ENCODE data around the gene NOXA1. TPM values are rescaled to one million over a fixed set of nuclear protein-coding genes. Genes with fewer than 3 reads are reported as not detected.

Gene NOXA1
- polyA plus RNA-seq, 3 donors, result 1.3 to 9.4 (median 1.6) TPM

- no peak overlapping the region for H3K4me3 ChIP-seq (replicated peaks in 1 of 3; ENCODE audit: low read depth in 2 of 3, low read length in 3 of 3)
- no peak for DNase-seq
- no peaks in the 10 kb centered on the region for H4K20me1 ChIP-seq (ENCODE audit: insufficient read depth, low read length)
- WGBS (ENCODE audit: insufficient coverage), result 92% methylated on average over 30 of the region's 42 CpGs
- H3K9ac ChIP-seq (ENCODE audit: insufficient read depth, low read length, poor library complexity, severe bottlenecking), result no peak overlapping the region
- Mint-ChIP-seq H3K27me3 (ENCODE audit: low read depth in 3 of 3) (peaks cover 0 to 3% (median 0%) of the 10 kb centered on the region in 3 donors), H3K36me3 (peaks cover 2 to 17% of the 10 kb centered on the region in 2 donors), H3K4me1 (peaks cover 4% of the 10 kb centered on the region), H3K27ac (peak overlapping the region in 4 of 7 donors; percentile 50 to 85 (median 67)), H3K9me3 (no peaks in the 10 kb centered on the region), H3K4me3 (no peak overlapping the region)
- H3K79me2 ChIP-seq (ENCODE audit: insufficient read depth, low read length), result no peaks in the 10 kb centered on the region
- TF ChIP-seq, protein P1, sequence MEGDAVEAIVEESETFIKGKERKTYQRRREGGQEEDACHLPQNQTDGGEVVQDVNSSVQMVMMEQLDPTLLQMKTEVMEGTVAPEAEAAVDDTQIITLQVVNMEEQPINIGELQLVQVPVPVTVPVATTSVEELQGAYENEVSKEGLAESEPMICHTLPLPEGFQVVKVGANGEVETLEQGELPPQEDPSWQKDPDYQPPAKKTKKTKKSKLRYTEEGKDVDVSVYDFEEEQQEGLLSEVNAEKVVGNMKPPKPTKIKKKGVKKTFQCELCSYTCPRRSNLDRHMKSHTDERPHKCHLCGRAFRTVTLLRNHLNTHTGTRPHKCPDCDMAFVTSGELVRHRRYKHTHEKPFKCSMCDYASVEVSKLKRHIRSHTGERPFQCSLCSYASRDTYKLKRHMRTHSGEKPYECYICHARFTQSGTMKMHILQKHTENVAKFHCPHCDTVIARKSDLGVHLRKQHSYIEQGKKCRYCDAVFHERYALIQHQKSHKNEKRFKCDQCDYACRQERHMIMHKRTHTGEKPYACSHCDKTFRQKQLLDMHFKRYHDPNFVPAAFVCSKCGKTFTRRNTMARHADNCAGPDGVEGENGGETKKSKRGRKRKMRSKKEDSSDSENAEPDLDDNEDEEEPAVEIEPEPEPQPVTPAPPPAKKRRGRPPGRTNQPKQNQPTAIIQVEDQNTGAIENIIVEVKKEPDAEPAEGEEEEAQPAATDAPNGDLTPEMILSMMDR (IDR thresholded peaks at IDR 0.05), result no peak
- H3K9me3 ChIP-seq (replicated peaks in 1 of 2; ENCODE audit: control insufficient read depth in 1 of 2, insufficient read depth in 1 of 2, low read length in 2 of 2), result no peaks in the 10 kb centered on the region
- no peak overlapping the region for H2AFZ ChIP-seq (ENCODE audit: insufficient read depth, low read depth, low read length, poor library complexity, severe bottlenecking)
- H3K36me3 ChIP-seq (replicated peaks in 1 of 2; ENCODE audit: control insufficient read depth in 1 of 2, insufficient read depth in 2 of 2, low read length in 2 of 2), result peaks cover 5 to 11% of the 10 kb centered on the region in 2 donors
- H3K27me3 ChIP-seq (ENCODE audit: control insufficient read depth in 2 of 2, insufficient read depth in 2 of 2, low read length in 2 of 2), result no peaks in the 10 kb centered on the region
- intact Hi-C loops (cut with micrococcal nuclease), result no loop called here
- H3K27ac ChIP-seq (ENCODE audit: low read depth in 1 of 2, low read length in 2 of 2), result no peak overlapping the region
- no peaks in the 10 kb centered on the region for H3K4me1 ChIP-seq (ENCODE audit: control insufficient read depth in 1 of 2, insufficient read depth in 2 of 2, low read length in 2 of 2)
- no peak overlapping the region for H3K4me2 ChIP-seq (replicated peaks; ENCODE audit: extremely low read depth, low read length, poor library complexity, severe bottlenecking)
Observed at GRCh38 chr9:137390553-137391410, 32.4 kb upstream of the NOXA1 start.

DNA sequence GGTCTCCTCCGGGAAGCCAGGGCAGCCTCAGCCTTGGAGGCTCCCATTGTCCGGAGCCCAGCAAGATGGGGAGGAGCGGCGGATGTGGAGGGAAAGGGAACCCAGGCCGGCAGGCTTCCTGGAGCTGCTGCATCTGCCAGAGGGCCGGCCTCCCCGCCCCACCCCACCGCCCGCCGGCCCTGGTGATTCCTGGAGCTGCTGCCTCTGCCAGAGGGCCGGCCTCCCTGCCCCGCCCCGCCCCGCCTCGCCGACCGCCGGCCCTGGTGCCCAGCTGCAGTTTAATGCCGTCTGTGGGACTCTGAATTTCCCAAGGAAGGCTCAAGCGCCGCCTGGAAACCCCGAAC is 31.8 kb upstream of the NOXA1 start:
- TF ChIP-seq, protein P1 (IDR thresholded peaks at IDR 0.05), result no peak
- Histone ChIP-seq H3K9me3 (replicated peaks in 1 of 2; ENCODE audit: control insufficient read depth in 1 of 2, insufficient read depth in 1 of 2, low read length in 2 of 2) (no peaks in the 10 kb centered on the region), H3K4me1 (ENCODE audit: control insufficient read depth in 1 of 2, insufficient read depth in 2 of 2, low read length in 2 of 2) (no peaks in the 10 kb centered on the region), H3K27ac (ENCODE audit: low read depth in 1 of 2, low read length in 2 of 2) (no peak overlapping the region), H4K20me1 (ENCODE audit: insufficient read depth, low read length) (no peaks in the 10 kb centered on the region), H3K79me2 (ENCODE audit: insufficient read depth, low read length) (no peaks in the 10 kb centered on the region), H3K27me3 (ENCODE audit: control insufficient read depth in 2 of 2, insufficient read depth in 2 of 2, low read length in 2 of 2) (no peaks in the 10 kb centered on the region), H2AFZ (ENCODE audit: insufficient read depth, low read depth, low read length, poor library complexity, severe bottlenecking) (no peak overlapping the region), H3K4me2 (replicated peaks; ENCODE audit: extremely low read depth, low read length, poor library complexity, severe bottlenecking) (no peak overlapping the region), H3K36me3 (replicated peaks in 1 of 2; ENCODE audit: control insufficient read depth in 1 of 2, insufficient read depth in 2 of 2, low read length in 2 of 2) (peaks cover 5 to 11% of the 10 kb centered on the region in 2 donors), H3K9ac (ENCODE audit: insufficient read depth, low read length, poor library complexity, severe bottlenecking) (no peak overlapping the region), H3K4me3 (replicated peaks in 1 of 3; ENCODE audit: low read depth in 2 of 3, low read length in 3 of 3) (no peak overlapping the region)
- no peaks in the 10 kb centered on the region for H3K9me3 Mint-ChIP-seq
- peaks cover 2 to 17% of the 10 kb centered on the region in 2 donors for H3K36me3 Mint-ChIP-seq
- peaks cover 4% of the 10 kb centered on the region for H3K4me1 Mint-ChIP-seq
- H3K4me3 Mint-ChIP-seq, result no peak overlapping the region
- no peak overlapping the region for H3K27ac Mint-ChIP-seq
- intact Hi-C loops (cut with micrococcal nuclease), result no loop called here
- peaks cover 0 to 3% (median 0%) of the 10 kb centered on the region in 3 donors for H3K27me3 Mint-ChIP-seq (ENCODE audit: low read depth in 3 of 3)
- no peak for DNase-seq
- 93% methylated on average over 20 of the region's 22 CpGs for WGBS (ENCODE audit: insufficient coverage)
